ENCODE measurements around the gene TRMT10B. TPM values are rescaled to one million over a fixed set of nuclear protein-coding genes. Genes with fewer than 3 reads are reported as not detected.

TRMT10B gene
- total RNA-seq, 1 donor from 2014 or later, result 4.5 TPM

DNA sequence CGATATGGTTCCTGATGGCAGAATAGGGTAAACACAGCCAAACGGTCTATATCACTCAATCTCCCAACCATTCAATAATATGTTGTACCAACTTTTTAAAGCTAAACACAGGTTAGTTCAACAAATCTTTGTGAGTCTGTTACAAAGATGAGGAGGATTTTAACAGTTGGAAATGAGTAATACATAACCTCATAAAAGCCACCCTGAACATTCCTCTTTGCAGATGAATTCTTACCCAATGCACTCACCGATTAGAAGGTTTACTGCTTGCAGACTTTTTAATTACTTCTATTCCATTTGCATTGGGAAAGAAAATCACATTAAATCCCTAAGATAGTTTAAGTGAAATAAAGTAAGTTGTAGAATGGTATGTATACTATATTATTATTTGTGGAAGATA is 23.3 kb upstream of the TRMT10B start:
- Histone ChIP-seq H3K27me3 (ENCODE audit: low read depth) (peaks cover 15% of the 10 kb centered on the region), H3K36me3 (no peaks in the 10 kb centered on the region), H3K4me3 (no peak overlapping the region), H3K4me1 (no peaks in the 10 kb centered on the region), H3K27ac (replicated peaks) (no peak overlapping the region), H3K9me3 (replicated peaks) (no peaks in the 10 kb centered on the region)
- TF ChIP-seq, protein P1, sequence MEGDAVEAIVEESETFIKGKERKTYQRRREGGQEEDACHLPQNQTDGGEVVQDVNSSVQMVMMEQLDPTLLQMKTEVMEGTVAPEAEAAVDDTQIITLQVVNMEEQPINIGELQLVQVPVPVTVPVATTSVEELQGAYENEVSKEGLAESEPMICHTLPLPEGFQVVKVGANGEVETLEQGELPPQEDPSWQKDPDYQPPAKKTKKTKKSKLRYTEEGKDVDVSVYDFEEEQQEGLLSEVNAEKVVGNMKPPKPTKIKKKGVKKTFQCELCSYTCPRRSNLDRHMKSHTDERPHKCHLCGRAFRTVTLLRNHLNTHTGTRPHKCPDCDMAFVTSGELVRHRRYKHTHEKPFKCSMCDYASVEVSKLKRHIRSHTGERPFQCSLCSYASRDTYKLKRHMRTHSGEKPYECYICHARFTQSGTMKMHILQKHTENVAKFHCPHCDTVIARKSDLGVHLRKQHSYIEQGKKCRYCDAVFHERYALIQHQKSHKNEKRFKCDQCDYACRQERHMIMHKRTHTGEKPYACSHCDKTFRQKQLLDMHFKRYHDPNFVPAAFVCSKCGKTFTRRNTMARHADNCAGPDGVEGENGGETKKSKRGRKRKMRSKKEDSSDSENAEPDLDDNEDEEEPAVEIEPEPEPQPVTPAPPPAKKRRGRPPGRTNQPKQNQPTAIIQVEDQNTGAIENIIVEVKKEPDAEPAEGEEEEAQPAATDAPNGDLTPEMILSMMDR (IDR thresholded peaks at IDR 0.05; ENCODE audit: borderline replicate concordance), result no peak
- no peak for DNase-seq
- intact Hi-C loops (cut with micrococcal nuclease), result no loop called here

- Histone ChIP-seq H3K4me3 (no peak overlapping the region), H3K27ac (replicated peaks) (no peak overlapping the region), H3K36me3 (no peaks in the 10 kb centered on the region), H3K27me3 (ENCODE audit: low read depth) (peaks cover 15% of the 10 kb centered on the region), H3K4me1 (no peaks in the 10 kb centered on the region), H3K9me3 (replicated peaks) (no peaks in the 10 kb centered on the region)
- DNase-seq, result no peak
- intact Hi-C loops (cut with micrococcal nuclease), result no loop called here
- TF ChIP-seq, protein P1 (IDR thresholded peaks at IDR 0.05; ENCODE audit: borderline replicate concordance), result no peak
These were observed 22.8 kb upstream of the TRMT10B start for GRCh38 chr9:37730839-37731238.

DNA sequence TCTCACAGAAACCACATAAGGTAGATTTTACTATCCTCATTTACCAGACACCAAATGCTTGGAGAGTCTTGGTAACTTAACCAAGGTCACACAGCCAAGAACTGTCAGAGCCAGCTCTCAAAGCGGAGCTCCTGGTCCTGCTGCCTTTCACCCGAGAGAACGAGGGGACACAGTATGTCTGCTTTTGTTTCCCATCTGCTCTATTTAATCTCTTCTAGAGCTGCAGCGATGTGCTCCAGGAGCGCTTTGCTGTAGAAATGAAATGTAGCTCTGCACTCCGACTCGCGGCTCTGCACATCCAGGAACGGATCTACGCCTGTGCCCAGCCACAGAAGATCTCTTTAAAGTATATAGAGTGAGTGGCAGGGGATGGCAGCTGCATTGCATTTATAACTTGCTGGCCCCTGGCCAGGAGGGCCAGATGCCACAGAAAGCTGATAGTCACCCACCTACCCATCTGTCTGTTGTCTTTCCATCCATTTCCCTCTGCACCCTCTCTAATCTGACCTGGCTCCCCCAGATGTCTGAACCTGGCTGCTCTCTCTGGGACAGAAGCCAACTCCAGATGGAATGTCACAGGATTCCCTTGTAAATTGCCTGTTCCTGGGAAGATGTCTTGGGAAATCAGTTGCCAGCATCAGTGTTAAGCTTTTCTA is 21.4 kb upstream of the TRMT10B start:
- intact Hi-C loops (cut with micrococcal nuclease), result no loop called here
- no peak overlapping the region for H3K4me3 ChIP-seq
- H3K27ac ChIP-seq (replicated peaks), result no peak overlapping the region
- H3K27me3 ChIP-seq (ENCODE audit: low read depth), result peaks cover 9% of the 10 kb centered on the region
- no peaks in the 10 kb centered on the region for H3K4me1 ChIP-seq
- no peaks in the 10 kb centered on the region for H3K36me3 ChIP-seq
- TF ChIP-seq, protein P1 (IDR thresholded peaks at IDR 0.05; ENCODE audit: borderline replicate concordance), result no peak
- no peaks in the 10 kb centered on the region for H3K9me3 ChIP-seq (replicated peaks)
- DNase-seq, result no peak

DNA sequence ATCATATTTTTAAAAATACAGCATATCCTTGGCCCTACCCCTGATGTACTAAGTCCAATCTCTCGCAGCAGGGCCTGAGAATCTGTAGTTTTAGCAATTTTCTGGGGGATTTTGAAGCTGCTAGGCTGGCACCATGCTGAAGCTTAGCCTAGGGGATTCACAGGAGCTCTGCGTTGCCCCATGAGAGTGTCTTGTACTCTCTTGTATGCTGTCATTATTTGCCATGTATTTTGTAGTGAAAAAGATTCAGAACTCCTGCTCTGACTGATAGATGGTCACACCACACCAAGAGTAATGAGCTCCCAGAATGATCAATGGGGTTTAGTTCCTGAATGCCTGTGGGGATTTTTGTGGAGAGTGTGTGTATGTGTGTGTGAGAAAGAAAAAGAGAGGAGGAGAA is 20.7 kb upstream of the TRMT10B start:
- no peak for DNase-seq
- Histone ChIP-seq H3K36me3 (no peaks in the 10 kb centered on the region), H3K9me3 (replicated peaks) (no peaks in the 10 kb centered on the region), H3K4me3 (no peak overlapping the region), H3K27me3 (ENCODE audit: low read depth) (peaks cover 5% of the 10 kb centered on the region), H3K4me1 (no peaks in the 10 kb centered on the region), H3K27ac (replicated peaks) (no peak overlapping the region)
- intact Hi-C loops (cut with micrococcal nuclease), result no loop called here
- TF ChIP-seq, protein P1 (IDR thresholded peaks at IDR 0.05; ENCODE audit: borderline replicate concordance), result no peak

- no peak overlapping the region for H3K27ac ChIP-seq (replicated peaks)
- TF ChIP-seq, protein P1 (IDR thresholded peaks at IDR 0.05; ENCODE audit: borderline replicate concordance), result no peak
- no peaks in the 10 kb centered on the region for H3K27me3 ChIP-seq (ENCODE audit: low read depth)
- H3K4me3 ChIP-seq, result no peak overlapping the region
- no peaks in the 10 kb centered on the region for H3K9me3 ChIP-seq (replicated peaks)
- no peaks in the 10 kb centered on the region for H3K36me3 ChIP-seq
- no peak for DNase-seq
- no peaks in the 10 kb centered on the region for H3K4me1 ChIP-seq
- intact Hi-C loops (cut with micrococcal nuclease), result no loop called here
These were observed 14.4 kb upstream of the TRMT10B start for GRCh38 chr9:37739222-37739621.

Data from left ventricle myocardium inferior (tissue), 1 donor.